ENCODE data around the gene TMEM236. TPM values are rescaled to one million over a fixed set of nuclear protein-coding genes. Genes with fewer than 3 reads are reported as not detected.

TMEM236 gene
- polyA plus RNA-seq, 2 of the 4 experiments (the other 2 are of a cell fraction) = 0.06 to 0.09 TPM

- FAIRE-seq (no peak), DNase-seq (ENCODE audit: low read depth in 1 of 2, low spot score in 1 of 2) (no peak), ATAC-seq (no peak)
- peaks cover 9% of the 10 kb centered on the region; the same call in 1 of the 3 replicates for H3K4me1 ChIP-seq
- WGBS (ENCODE audit: missing lambda C conversion rate) = 11% methylated on average over 1 of the region's 1 CpG
- no peak overlapping the region for H3K4me2 ChIP-seq
- H3K9me3 ChIP-seq = no peaks in the 10 kb centered on the region
- ChIA-PET POLR2A (no interaction called here), CTCF (no interaction called here)
- TF ChIP-seq FOSB (CRISPR knock-in tag; IDR thresholded peaks at IDR 0.05) (no peak), ZFP36 (IDR thresholded peaks at IDR 0.05; ENCODE audit: borderline replicate concordance, partially characterized antibody) (no peak), CBX2 (IDR thresholded peaks at IDR 0.05; ENCODE audit: borderline replicate concordance, low read depth) (no peak), EHMT2 (IDR thresholded peaks at IDR 0.05; ENCODE audit: low read depth) (no peak), POLR2A (IDR thresholded peaks at IDR 0.05; ENCODE audit: low read length) (no peak), MYC (IDR thresholded peaks at IDR 0.05; ENCODE audit: borderline replicate concordance, low read length) (no peak), REST (IDR thresholded peaks at IDR 0.05) (no peak), ZSCAN20 (CRISPR knock-in tag; IDR thresholded peaks at IDR 0.05) (no peak), PBX3 (IDR thresholded peaks at IDR 0.05) (no peak), RCOR1 (IDR thresholded peaks at IDR 0.05; ENCODE audit: low read depth, low read length) (no peak)
- no peak overlapping the region for H3K27ac ChIP-seq
- H3K4me3 ChIP-seq = no peak overlapping the region
Measured at GRCh38 chr10:17802976-17803375, 51.0 kb downstream of the TMEM236 start.

DNA sequence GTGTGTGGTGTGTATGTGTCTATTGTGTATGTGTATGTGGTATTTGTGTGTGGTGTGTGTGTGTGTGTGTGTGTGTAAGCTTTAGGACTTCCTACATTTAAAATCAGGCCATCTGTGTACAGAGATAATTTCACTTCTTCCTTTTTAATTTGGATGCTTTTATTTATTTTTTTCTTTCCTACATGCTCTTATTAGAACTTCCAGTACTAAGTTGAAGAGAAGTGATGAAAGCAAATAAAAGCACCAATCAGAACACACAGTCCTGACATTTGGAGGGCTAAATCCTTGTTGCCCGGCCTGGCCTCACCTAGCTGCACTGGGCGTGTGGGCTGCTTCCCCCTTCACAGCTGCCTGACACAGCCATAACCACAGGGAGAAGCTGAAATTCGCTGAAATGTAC lies 53.3 kb downstream of the TMEM236 start:
- H3K9me3 ChIP-seq = no peaks in the 10 kb centered on the region
- FAIRE-seq = no peak
- POLR2A ChIA-PET = no interaction called here
- WGBS (ENCODE audit: missing lambda C conversion rate) = 60% methylated on average over 3 of the region's 3 CpGs
- no peak for TF ChIP-seq SREBF2 (IDR thresholded peaks at IDR 0.05)
- TF ChIP-seq HEYL (CRISPR knock-in tag; IDR thresholded peaks at IDR 0.05) = no peak
- no peak for TF ChIP-seq CHD4 (IDR thresholded peaks at IDR 0.05; ENCODE audit: borderline replicate concordance)
- TF ChIP-seq PHF8 (IDR thresholded peaks at IDR 0.05; ENCODE audit: borderline replicate concordance, low read depth) = no peak
- no peak for TF ChIP-seq GATA3 (IDR thresholded peaks at IDR 0.05; ENCODE audit: borderline replicate concordance)
- TF ChIP-seq MAFK (IDR thresholded peaks at IDR 0.05; ENCODE audit: partially characterized antibody) = no peak
- no peak for TF ChIP-seq JUNB (IDR thresholded peaks at IDR 0.05)
- TF ChIP-seq, protein P1, sequence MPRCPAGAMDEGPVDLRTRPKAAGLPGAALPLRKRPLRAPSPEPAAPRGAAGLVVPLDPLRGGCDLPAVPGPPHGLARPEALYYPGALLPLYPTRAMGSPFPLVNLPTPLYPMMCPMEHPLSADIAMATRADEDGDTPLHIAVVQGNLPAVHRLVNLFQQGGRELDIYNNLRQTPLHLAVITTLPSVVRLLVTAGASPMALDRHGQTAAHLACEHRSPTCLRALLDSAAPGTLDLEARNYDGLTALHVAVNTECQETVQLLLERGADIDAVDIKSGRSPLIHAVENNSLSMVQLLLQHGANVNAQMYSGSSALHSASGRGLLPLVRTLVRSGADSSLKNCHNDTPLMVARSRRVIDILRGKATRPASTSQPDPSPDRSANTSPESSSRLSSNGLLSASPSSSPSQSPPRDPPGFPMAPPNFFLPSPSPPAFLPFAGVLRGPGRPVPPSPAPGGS (IDR thresholded peaks at IDR 0.05) = no peak
- TF ChIP-seq SMC3 (IDR thresholded peaks at IDR 0.05) = no peak
- TF ChIP-seq CTCF (IDR thresholded peaks at IDR 0.05) = no peak
- no peak for TF ChIP-seq BHLHE40 (IDR thresholded peaks at IDR 0.05; ENCODE audit: low read depth, low read length)
- H3K4me3 ChIP-seq = no peak overlapping the region
- no peaks in the 10 kb centered on the region for H3K4me1 ChIP-seq
- ATAC-seq = no peak
- CTCF ChIA-PET = interaction anchor here (1.5 kb wide), 1 partner anchor 10 kb away, joined by 3 read pairs; no protein-coding TSS in a partner anchor
- no peak overlapping the region for H3K27ac ChIP-seq
- DNase-seq (ENCODE audit: low read depth in 1 of 2, low spot score in 1 of 2) = no peak
- H3K4me2 ChIP-seq = no peak overlapping the region

Measured in A549 (cell line).